Left renal pelvis (tissue), 4 donors: ENCODE measurements around the gene ZNF714. TPM values are rescaled to one million over a fixed set of nuclear protein-coding genes. Genes with fewer than 3 reads are reported as not detected.

Experiments
- DNase-seq, 4 donors: peaks; one replicate each; pipeline ENCODE4 v3.0.0-alpha.2; 2013; ENCODE audit warnings: low read depth in 4 of 4, low spot score in 3 of 4
- polyA plus RNA-seq, 4 donors: library from polyadenylated mRNA; unstranded; fragments of 120-200 nt; gene quantifications; one replicate each; pipeline ENCODE4 v1.2.1, GENCODE V29; 2013; ENCODE audit not compliant: insufficient read length in 4 of 4

ZNF714 gene
- polyA plus RNA-seq = 10 to 100 TPM; 13.6 to 20.4 (median 17.8) TPM

DNA sequence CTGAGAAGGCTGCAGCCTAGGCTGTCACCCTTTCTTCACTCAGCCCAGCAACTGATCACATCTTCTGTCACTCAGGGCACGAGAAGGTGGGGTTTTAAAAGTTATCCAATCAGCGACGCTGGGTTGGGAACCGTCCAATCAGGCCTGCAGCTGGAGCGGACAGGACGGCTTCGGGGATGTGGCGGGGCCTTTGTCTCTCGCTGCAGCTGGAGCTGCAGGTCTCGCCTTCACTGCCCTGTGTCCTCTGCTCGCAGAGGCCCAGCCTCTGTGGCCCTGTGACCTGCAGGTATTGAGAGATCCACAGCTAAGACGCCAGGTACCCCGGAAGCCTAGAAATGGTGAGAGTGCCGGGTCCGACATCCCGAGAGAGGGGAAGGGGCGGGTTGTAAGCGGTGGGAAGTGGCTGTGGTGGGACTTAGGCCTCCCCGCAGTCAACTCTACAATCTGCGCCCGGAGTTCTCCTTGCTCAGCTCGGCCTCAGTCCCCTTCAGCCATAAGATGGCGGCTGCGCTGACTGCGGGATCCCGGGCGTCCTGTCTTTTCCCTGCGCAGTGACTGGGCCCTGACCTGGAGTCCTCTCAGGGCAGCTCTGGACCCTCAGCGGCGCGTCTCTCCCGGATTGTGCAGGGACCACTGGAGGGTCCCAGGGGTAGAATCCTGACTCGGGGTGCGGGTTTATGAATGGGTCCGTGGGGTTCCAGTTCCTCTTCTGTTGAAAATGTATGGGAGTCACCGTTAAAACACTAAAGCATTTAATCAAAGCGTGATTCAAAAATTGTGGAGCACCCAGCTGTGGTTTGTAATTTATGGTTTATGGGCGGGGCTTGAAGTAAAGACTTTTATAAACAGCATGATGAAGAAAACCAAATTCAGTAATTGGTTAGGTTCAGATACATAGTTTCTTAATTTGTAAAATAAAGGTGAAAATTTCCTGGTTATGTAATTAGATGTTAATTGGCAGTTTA, at the start of gene ZNF714:
Gene ZNF714 (plus strand): TSS at position 193 of the 965 bp plus-strand sequence. CDS start 16,066 bp downstream, outside the sequence.
- DNase-seq = peak; percentile 63 to 89 (median 86)

DNA sequence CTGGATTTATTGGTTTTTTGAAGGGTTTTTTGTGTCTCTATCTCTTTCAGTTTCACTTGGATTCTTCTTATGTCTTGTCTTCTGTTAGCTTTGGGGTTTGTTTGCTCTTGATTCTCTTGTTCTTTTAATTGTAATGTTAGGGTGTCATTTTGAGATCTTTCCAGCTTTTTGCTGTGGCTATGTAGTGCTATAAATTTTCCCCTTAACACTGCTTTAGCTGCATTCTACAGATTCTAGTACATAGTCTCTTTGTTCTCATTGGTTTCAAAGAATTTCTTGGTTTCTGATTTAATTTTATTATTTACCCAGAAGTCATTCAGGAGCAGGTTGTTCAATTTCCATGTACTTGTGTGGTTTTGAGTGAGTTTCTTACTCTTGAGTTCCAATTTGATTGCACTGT, 37.0 kb upstream of the ZNF714 start:
- DNase-seq = no peak

DNA sequence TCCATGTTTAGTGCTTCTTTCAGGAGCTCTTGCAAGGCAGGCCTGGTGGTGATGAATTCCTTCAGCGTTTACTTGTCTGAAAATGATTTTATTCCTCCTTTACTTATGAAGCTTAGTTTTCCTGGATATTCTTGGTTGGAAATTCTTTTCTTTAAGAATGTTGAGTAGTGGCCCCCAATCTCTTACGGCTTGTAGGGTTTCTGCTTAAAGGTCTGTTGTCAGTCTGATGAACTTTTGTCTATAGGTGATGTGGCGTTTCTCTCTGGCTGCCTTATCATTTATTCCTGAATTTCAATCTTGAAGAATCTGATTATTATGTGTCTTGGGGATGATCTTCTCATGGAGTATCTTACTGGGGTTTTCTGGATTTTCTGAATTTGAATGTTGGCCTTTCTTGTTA, 35.5 kb upstream of the ZNF714 start:
- no peak for DNase-seq

DNA sequence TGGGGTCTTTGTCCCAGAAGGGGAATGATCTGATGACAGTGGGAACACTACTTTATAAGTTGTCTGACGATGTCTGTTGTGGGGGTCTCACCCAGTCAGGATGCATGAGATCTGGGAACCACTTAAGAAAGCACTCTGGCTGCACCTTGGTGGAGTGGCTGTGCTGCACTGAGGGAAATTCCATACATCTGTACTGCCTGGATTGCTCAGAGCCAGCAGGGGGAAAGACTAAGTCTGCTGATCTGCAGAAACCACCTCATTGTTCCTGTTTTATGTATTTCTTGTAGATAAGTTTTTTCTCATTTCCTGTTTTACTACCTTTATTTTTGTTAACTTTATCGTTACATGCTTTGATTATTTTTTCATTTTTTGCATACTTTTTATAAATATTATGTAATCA, 34.3 kb upstream of the ZNF714 start:
- DNase-seq = no peak

DNA sequence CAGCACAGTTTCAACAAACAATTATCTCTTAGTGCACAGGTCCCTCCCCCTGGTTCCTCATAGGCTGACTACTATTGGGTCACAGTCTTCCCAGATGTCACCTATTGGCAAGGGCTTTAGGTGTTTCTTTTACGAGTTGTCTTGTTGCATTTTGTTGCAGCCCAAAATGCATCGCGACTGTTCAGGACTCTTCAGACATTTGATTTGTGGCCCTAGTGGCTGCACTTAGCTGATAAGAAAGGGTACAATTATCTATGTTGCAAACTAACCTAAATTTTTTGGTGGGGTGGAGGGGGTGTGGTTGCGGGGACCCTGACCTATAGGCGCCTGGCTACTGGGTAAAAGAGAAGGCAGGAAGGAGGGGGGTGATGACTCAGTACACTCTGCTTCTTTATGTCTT, 29.1 kb upstream of the ZNF714 start:
- no peak for DNase-seq

DNA sequence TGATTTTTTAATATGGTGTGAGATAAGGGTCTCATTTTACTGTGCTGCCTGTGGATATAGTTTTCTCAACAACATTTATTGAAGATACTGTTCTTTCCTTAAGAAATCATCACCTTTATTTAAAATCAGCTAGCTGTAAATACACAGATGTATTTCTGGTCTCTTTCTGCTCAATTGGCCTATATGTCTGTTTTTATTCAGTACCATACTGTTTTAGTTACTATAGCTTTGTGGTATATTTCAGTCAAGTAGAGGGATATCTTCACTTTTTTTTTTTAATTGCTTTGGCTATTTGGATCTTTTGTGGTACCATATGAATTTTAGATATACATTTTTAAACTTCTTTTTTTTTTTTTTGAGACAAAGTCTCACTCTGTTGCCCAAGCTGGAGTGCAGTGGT, 16.7 kb upstream of the ZNF714 start:
- no peak for DNase-seq

DNA sequence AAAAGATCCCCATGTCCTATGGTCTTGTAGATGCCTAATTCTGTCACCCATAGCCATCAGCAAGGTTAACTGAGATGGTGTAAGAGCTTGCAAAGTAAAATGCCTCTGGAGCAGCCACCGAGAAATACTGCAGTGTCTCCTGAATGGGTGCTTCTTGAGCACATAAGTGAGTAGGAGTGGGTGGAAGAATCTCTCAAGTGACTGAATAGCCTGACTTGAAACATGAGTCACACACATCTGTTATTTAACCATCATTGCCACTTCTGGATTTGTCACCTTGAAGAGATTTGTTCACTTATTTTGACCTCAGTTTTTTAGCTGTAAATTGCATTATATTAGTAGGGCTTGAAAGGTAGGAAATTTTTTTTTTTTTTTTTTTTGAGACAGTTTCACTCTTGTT, 2.3 kb downstream of the ZNF714 start:
- DNase-seq = no peak

DNA sequence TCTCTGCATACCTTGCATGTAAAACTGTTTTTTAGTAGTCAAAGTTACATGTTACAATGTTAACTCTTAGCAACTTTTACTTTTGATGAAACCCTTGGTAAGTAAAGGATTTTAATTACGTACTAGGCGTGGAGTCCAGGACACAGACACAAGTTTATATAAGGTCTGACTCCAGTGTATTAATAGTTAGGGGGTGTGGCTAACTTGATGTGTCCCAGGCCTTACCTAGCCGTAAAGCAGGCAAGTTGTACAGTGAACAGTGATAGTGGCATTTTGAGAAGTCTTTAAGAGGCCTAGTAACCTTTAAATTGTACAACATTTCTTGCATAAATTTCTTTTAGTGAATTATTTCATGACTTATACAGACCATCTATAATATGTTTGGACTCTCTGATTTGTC, 5.9 kb downstream of the ZNF714 start:
- no peak for DNase-seq

DNA sequence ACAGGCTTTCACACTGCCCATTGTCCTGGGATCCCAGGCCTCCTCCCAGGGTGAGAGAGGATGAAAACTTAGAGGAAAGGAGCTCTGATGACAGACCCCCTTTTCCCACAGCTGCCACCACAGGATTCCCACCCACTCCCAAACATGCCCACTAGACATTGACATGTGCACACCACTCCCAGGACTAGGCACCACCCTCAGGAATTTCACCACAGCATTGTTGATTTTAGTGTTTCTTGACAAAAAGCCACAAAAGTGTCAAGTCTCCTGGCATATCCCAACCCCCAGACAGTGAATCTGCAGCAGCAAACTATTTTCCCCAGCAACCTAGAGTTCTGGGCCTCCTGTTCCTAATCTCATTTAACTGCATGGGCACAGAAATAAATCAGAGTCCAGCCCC, 10.1 kb downstream of the ZNF714 start:
- DNase-seq = no peak

DNA sequence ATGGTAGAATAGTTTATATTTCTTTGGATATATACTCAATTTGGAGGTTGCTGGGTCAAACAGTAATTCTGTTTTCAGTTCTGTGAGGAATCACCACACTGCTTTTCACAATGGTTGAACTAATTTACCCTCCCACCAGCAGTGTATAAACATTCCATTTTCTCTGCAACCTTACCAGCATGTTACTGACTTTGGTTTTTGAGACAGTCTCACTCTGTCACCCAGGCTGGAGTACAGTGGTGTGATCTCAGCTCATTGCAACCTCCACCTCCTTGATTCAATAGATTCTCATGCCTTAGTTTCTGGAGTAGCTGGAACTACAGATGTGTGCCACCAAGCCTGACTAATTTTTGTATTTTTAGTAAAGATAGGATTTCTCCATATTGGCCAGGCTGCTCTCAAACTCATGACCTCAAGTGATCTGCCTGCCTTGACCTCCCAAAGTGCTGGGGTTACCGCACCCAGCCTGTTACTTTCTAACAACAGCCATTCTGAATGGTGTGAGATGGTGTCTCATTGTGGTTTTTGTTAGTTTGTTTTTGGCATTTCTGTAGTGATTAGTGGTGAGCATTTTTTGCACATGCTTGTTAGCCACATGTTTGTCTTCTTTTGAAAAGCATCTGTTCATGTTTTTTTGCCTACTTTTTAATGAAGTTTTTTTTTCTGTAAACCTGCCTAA, 12.5 kb downstream of the ZNF714 start:
- DNase-seq = no peak

DNA sequence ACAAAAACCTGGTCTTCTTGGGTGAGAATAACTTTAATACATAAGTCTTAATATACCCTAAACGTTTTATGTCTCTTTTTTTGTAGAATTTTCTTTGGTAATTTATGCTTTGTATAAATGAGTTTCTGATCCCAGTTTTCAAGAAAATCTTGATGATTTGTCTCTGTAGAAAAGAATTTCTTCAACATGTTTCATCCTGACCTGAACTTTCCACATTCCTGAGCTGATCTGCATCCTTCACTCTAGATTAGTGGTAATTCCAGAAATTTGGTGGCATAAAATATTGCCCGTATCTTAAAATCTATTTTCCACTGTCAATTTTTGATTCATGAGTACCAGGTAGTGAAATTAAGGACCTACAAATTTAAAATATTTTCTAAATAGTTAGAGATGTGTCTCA, 16.3 kb downstream of the ZNF714 start:
- no peak for DNase-seq

DNA sequence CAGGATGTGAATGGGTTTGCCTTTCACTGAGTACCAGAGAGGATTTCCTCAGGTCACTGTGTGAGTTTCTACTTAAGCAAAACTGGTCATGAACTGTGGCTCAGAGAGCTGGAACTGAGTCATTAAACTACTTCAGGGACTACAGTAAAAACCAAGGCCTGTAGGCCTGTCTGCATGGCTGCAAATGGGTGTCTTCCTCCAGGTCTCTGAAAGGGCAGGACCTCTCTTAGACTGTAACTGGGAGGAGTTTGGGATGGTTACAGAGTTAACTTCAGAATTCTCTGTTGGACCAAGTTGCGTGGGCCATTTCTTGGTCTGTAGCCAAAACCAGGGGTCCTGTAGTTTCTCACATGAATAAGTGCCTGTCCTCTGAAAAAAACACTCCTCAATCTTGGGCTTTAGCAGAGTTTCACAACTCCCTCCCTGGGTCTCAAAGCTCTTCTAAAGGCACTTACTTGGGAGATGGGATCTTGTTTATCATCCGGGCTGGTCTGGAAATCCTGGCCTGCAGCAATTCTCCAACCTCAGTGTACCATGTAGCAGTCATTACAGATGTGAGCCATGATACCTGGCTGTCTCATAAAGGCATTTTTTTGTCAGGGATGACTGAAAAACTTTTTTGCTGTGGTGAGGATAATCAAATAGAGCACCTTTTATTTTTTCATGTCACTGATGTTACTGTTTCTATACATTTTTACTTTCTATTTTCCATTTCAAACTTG, 19.7 kb downstream of the ZNF714 start:
- DNase-seq = no peak

DNA sequence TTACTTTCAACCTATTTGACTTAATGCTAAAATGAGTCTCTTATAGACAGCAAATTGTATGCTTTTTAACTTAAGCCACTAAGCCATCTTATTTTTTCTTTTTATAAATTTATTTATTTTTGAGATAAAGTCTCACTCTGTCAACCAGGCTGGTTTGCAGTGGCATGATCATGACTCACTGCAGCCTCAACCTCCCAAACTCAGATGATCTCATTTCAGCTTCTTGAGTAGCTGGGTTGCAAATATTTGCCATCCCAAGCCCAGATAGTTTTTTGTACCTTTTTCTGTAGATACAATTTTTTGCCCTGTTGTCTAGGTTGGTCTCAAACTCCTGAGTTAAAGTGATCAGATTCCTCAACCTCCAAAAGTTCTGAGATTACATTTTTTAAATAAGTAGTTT, 27.1 kb downstream of the ZNF714 start:
- DNase-seq = no peak

DNA sequence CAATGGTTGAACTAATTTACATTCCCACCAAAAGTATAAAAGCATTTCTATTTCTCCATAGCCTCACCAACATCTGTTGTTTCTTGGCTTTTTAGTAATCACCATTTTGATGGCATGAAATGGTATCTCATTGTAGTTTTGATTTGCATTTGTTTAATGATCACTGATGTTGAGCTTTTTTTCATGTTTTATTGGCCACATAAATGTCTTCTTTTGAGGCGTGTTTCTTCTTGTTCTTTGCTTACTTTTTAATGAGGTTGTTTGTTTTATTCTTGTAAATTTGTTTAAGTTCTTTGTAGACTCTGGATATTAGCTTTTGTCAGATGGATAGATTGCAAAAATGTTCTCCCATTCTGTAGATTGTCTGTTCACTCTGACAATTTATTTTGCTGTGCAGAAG, 28.2 kb downstream of the ZNF714 start:
- no peak for DNase-seq

DNA sequence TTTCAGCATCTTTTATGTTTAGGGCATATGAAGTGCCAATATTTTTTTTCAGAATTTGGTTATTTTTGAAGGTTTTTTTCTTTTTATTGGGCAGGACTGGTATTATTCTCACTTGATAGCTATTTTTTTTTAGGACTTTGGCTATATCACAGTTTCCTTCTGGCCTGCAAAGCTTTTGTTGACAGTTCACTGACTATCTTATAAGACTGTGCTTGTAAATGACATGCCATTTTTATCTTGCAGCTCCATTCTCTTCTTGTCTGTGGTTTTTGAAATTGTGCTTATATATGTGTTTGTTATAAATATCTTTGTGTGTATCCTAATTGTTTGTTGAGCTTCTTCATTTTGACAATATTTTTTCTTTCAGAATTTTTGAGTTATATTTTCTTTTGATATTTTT, 33.4 kb downstream of the ZNF714 start:
- DNase-seq = no peak

DNA sequence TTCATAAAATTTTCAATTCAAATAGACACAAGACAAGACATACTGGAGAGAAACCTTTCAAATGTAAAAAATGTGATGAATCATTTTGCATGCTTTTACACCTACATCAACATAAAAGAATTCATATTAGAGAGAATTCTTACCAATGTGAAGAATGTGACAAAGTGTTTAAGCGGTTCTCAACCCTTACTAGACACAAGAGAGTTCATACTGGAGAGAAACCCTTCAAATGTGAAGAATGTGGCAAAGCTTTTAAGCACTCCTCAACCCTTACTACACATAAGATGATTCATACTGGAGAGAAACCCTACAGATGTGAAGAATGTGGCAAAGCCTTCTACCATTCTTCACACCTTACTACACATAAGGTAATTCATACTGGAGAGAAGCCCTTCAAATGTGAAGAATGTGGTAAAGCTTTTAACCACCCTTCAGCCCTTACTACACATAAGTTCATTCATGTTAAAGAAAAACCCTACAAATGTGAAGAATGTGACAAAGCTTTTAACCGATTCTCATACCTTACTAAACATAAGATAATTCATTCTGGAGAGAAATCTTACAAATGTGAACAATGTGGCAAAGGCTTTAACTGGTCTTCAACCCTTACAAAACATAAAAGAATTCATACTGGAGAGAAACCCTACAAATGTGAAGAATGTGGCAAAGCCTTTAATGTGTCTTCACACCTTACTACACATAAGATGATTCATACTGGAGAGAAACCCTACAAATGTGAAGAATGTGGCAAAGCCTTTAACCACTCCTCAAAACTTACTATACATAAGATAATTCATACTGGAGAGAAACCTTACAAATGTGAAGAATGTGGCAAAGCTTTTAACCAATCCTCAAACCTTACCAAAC, 35.3 kb downstream of the ZNF714 start:
- DNase-seq = no peak

DNA sequence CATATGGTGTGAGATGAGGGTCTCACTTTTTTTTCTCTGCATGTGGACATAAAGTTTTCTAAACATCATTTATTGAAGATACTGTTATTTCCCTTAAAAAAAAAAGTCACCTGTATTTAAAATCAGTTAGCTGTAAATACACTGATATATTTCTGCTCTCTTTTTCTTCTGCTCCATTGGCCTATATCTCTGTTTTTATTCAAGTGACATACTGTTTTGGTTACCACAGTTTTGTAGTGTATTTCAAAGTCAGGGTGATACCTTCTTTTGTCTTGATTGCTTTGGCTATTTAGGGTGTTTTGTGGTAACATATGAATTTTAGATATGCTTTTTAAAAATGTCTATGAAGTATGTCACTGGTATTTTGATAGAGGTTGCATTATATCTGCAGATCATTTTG, 44.1 kb downstream of the ZNF714 start:
- no peak for DNase-seq

DNA sequence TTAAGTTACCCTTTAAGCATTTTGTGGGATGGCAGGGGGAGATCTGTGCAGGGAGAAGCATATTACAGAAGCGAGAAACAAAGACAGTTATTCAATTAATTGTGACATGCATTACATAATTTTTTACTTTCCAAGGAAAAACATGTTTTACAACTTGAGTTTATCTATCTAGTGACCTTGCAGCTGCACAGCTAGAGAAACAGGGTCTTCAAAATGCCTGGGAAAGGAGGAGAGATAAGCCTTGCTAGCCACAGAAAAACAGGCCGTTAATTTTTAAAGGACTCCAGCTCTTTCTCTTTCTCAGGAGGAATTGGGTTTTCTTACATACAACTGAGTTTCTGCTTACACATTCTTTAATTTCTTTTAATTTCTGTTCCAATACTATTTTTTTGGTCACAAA, 45.0 kb downstream of the ZNF714 start:
- no peak for DNase-seq

DNA sequence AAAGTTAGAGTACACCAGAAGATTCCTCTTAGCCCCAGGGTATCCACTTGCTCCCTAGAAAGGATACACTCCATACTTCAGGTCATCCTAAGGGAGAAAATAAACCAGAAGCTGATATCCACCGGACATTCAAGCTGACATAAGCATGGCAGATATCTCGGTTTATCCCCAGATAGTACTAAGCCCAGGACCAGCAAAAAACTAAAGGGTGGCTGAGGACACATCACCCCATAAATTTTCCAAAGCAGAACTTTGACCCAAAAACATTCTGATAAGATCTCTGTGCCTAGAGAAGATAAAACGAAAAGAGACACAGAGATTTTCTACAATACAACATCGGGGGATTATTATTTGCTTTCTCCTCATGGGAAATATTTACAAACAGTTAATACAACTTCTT, 45.9 kb downstream of the ZNF714 start:
- DNase-seq = no peak
